ENCODE data around the gene KIAA1671. TPM values are rescaled to one million over a fixed set of nuclear protein-coding genes. Genes with fewer than 3 reads are reported as not detected.
A peak's percentile ranks its signal among the peaks of the same experiment; 100 is the strongest.

The KIAA1671 gene
- total RNA-seq, 1 experiment from 2014 or later, result 68.1 TPM

DNA sequence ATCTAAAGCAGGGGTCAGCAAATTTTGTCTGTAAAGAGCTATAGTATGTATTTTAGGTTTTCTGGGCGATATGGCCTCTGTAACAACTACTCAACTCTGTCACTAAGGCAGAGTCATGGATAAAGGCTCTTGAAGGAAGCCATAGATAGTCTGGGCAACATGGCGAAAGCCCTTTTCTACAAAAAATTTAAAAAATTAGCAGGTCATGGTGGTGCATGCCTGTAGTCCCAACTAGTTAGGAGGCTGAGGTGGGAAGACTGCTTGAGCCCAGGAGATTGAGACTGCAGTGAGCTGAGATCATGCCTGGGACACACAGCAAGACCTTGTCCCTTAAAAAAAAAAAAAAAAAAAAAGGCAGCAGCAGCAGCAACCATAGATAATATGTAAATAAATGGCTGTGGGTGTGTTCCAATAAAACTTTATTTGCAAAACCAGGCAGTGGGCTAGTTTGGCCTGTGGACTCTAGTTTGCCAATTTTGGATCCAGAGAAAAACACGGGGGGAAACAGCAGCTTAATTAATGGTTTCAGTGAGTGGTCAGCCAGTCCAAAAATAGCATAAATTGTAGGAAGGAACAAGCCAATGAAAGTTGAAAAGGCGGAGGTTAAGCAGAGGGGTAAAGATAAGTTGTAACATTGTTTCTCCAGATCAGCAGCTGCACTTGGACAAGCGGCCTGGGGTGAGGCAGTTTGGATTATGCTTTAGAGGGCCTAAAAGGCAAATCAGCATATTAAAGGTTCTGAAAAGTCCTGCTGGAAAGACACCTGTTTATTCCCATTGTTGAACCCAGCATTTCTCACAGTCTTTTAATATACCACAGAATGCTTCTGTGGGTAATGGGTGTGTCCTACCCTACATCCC lies 62.6 kb downstream of the KIAA1671 start:
- Mint-ChIP-seq H3K27ac (ENCODE audit: low read depth, unreplicated experiment) (no peak overlapping the region), H3K27me3 (ENCODE audit: insufficient read depth, unreplicated experiment) (no peaks in the 10 kb centered on the region), H3K4me1 (ENCODE audit: insufficient read depth, unreplicated experiment) (peaks cover 10% of the 10 kb centered on the region), H3K9me3 (ENCODE audit: unreplicated experiment) (no peaks in the 10 kb centered on the region), H3K36me3 (ENCODE audit: insufficient read depth, unreplicated experiment) (peaks cover 54% of the 10 kb centered on the region), H3K4me3 (ENCODE audit: unreplicated experiment) (no peak overlapping the region)
- CTCF ChIA-PET, result interaction anchor here (0.6 to 3.0 kb wide), 3 partner anchors 34 to 95 kb away, joined by 3 to 20 read pairs (median 3); no protein-coding TSS in a partner anchor
- no peak for DNase-seq (ENCODE audit: unreplicated experiment)
- BruUV-seq (replicated peaks), result TSS peak; percentile 12
- intact Hi-C loops (cut with micrococcal nuclease), result no loop called here
- TF ChIP-seq, protein P1, sequence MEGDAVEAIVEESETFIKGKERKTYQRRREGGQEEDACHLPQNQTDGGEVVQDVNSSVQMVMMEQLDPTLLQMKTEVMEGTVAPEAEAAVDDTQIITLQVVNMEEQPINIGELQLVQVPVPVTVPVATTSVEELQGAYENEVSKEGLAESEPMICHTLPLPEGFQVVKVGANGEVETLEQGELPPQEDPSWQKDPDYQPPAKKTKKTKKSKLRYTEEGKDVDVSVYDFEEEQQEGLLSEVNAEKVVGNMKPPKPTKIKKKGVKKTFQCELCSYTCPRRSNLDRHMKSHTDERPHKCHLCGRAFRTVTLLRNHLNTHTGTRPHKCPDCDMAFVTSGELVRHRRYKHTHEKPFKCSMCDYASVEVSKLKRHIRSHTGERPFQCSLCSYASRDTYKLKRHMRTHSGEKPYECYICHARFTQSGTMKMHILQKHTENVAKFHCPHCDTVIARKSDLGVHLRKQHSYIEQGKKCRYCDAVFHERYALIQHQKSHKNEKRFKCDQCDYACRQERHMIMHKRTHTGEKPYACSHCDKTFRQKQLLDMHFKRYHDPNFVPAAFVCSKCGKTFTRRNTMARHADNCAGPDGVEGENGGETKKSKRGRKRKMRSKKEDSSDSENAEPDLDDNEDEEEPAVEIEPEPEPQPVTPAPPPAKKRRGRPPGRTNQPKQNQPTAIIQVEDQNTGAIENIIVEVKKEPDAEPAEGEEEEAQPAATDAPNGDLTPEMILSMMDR (IDR thresholded peaks at IDR 0.05; ENCODE audit: unreplicated experiment), result no peak
- POLR2A ChIA-PET, result no interaction called here

DNA sequence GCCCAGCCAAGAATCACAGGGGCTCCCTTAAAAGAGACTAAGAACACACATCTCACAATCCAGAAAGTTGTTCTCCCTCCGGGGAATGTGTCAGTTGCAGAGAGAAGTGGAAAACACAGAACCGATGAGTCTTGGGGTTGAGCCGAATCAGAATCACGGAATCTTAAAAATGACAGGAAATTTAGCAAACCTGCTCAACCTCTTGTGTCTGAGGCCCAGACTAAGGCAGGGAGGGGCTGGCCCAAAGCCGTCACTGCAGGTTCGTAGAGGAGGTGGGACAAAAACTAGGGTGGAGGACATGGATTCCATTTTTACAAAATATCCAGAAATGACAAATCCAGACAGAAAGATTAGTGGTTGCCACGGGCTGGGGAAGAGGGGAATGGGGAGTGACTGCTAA lies 63.8 kb downstream of the KIAA1671 start:
- intact Hi-C loops (cut with micrococcal nuclease), result no loop called here
- no peak for DNase-seq (ENCODE audit: unreplicated experiment)
- BruUV-seq (replicated peaks), result no TSS peak

GRCh38 chr22:25018009-25018408 lies 65.5 kb downstream of the KIAA1671 start:
- Mint-ChIP-seq H3K9me3 (ENCODE audit: unreplicated experiment) (no peaks in the 10 kb centered on the region), H3K4me1 (ENCODE audit: insufficient read depth, unreplicated experiment) (peaks cover 13% of the 10 kb centered on the region), H3K27me3 (ENCODE audit: insufficient read depth, unreplicated experiment) (no peaks in the 10 kb centered on the region), H3K36me3 (ENCODE audit: insufficient read depth, unreplicated experiment) (peaks cover 67% of the 10 kb centered on the region), H3K27ac (ENCODE audit: low read depth, unreplicated experiment) (peak overlapping the region; percentile 75), H3K4me3 (ENCODE audit: unreplicated experiment) (no peak overlapping the region)
- intact Hi-C loops (cut with micrococcal nuclease), result no loop called here
- ChIA-PET CTCF (interaction anchor here (0.7 kb wide), 1 partner anchor 23 kb away, joined by 3 read pairs; no protein-coding TSS in a partner anchor), POLR2A (interaction anchor here (0.6 kb wide), 1 partner anchor 20 kb away, joined by 4 read pairs; no protein-coding TSS in a partner anchor)
- TF ChIP-seq, protein P1 (IDR thresholded peaks at IDR 0.05; ENCODE audit: unreplicated experiment), result no peak
- DNase-seq (ENCODE audit: unreplicated experiment), result no peak
- no TSS peak for BruUV-seq (replicated peaks)

More for the DNA sequence above, 63.8 kb downstream of the KIAA1671 start:
- TF ChIP-seq, protein P1 (IDR thresholded peaks at IDR 0.05; ENCODE audit: unreplicated experiment), result no peak
- ChIA-PET POLR2A (interaction anchor here (0.5 kb wide), 1 partner anchor 43 kb away, joined by 3 read pairs; no protein-coding TSS in a partner anchor), CTCF (no interaction called here)
- Mint-ChIP-seq H3K9me3 (ENCODE audit: unreplicated experiment) (no peaks in the 10 kb centered on the region), H3K4me1 (ENCODE audit: insufficient read depth, unreplicated experiment) (peaks cover 13% of the 10 kb centered on the region), H3K36me3 (ENCODE audit: insufficient read depth, unreplicated experiment) (peaks cover 59% of the 10 kb centered on the region), H3K4me3 (ENCODE audit: unreplicated experiment) (no peak overlapping the region), H3K27ac (ENCODE audit: low read depth, unreplicated experiment) (no peak overlapping the region), H3K27me3 (ENCODE audit: insufficient read depth, unreplicated experiment) (no peaks in the 10 kb centered on the region)

DNA sequence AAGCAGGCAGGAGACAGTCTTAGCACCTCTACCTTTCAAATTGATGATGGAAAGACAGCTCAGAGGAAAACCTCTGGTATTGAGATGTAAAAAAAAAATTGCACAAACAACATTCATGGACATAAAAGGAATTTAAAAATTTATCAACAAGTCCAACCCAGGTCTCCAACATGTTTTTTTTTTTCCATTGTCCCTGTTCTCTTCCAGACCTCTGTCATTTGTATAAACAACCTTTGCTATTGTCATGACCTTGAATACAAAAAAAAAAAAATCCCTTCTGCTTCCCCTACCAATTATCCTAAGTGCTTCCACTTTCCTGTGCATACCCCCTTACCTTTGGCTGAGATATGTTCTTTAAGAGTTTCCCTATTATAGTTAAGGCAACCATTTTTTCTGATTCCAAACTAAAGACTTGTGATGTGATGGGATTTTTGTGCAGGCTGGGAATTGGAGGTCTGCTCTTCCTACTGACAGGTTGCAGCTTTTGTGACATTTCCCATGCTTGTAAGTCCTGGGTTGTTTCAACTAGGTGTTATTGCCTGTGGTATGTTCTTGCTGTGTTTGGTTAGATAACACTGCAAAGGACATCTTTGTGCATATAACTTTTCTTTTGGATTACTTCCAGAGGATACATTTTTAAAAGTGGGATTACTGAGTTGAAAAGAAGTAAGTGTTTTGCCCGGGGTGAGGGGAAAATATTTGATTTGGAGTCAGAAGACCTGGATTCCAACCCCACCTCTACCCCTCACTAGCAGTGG lies 67.1 kb downstream of the KIAA1671 start:
- CTCF ChIA-PET, result interaction anchor here (0.6 to 3.1 kb wide), 5 partner anchors 11 to 29 kb away, joined by 3 to 7 read pairs (median 3); no protein-coding TSS in a partner anchor
- no peaks in the 10 kb centered on the region for H3K9me3 Mint-ChIP-seq (ENCODE audit: unreplicated experiment)
- BruUV-seq (replicated peaks), result no TSS peak
- H3K4me3 Mint-ChIP-seq (ENCODE audit: unreplicated experiment), result no peak overlapping the region
- H3K4me1 Mint-ChIP-seq (ENCODE audit: insufficient read depth, unreplicated experiment), result peaks cover 13% of the 10 kb centered on the region
- intact Hi-C loops (cut with micrococcal nuclease), result no loop called here
- H3K36me3 Mint-ChIP-seq (ENCODE audit: insufficient read depth, unreplicated experiment), result peaks cover 64% of the 10 kb centered on the region
- POLR2A ChIA-PET, result no interaction called here
- H3K27me3 Mint-ChIP-seq (ENCODE audit: insufficient read depth, unreplicated experiment), result no peaks in the 10 kb centered on the region
- DNase-seq (ENCODE audit: unreplicated experiment), result no peak
- TF ChIP-seq, protein P1 (IDR thresholded peaks at IDR 0.05; ENCODE audit: unreplicated experiment), result no peak
- H3K27ac Mint-ChIP-seq (ENCODE audit: low read depth, unreplicated experiment), result peak overlapping the region; percentile 60

Data from MCF 10A (cell line).